H1 (cell line): ENCODE results near the gene ADGRL3. TPM values are rescaled to one million over a fixed set of nuclear protein-coding genes. Genes with fewer than 3 reads are reported as not detected.

Experiments
- CTCF ChIA-PET: fragments of 300-600 bp; sonication (Branson Sonifier 250); formaldehyde crosslinking; loops from one replicate; lab custom pipeline; 2021; ENCODE audit not compliant: partially characterized antibody; lab: Charles Lee
- POLR2A ChIA-PET: fragments of 300-600 bp; sonication (Branson Sonifier 250); formaldehyde crosslinking; loops from one replicate; lab custom pipeline; 2021; ENCODE audit warnings: inconsistent platforms; ENCODE audit not compliant: partially characterized antibody; lab: Charles Lee
- DNase-seq, 2 experiments: peaks; one replicate each; pipeline versions ENCODE4 v3.0.0 to v3.0.0-alpha.2; 2010 to 2022; ENCODE audit warnings: low spot score in 2 of 2, low read depth in 1 of 2, mixed read lengths in 1 of 2
- FAIRE-seq: peaks from 2 replicates; lab custom pipeline; 2011; peaks lifted over from hg19 to GRCh38; lab: Jason Lieb, UNC
- H2AFZ ChIP-seq: 2 replicates; pipeline ENCODE4 v1.8.1; 2012; ENCODE audit warnings: low read length, inconsistent platforms
- H2AK5ac ChIP-seq: 2 replicates; pipeline ENCODE4 v1.6.1; 2013; ENCODE audit warnings: low read depth, low read length
- H2BK120ac ChIP-seq: replicated peaks from 2 replicates; pipeline ENCODE3; 2013; ENCODE audit warnings: low read depth, low read length, inconsistent platforms
- H2BK12ac ChIP-seq: 2 replicates; pipeline ENCODE4 v1.6.1; 2013; ENCODE audit warnings: low read depth, low read length
- H2BK15ac ChIP-seq: 2 replicates; pipeline ENCODE4 v1.6.1; 2013; ENCODE audit warnings: low read length
- H2BK20ac ChIP-seq: 2 replicates; pipeline ENCODE4 v1.6.1; 2013; ENCODE audit warnings: low read length
- H2BK5ac ChIP-seq: 2 replicates; pipeline ENCODE4 v1.6.1; 2013; ENCODE audit warnings: low read depth, low read length
- H3K14ac ChIP-seq: 2 replicates; pipeline ENCODE4 v1.6.1; 2013; ENCODE audit warnings: inconsistent platforms; ENCODE audit not compliant: insufficient read length
- H3K18ac ChIP-seq: 2 replicates; pipeline ENCODE4 v1.6.1; 2013; ENCODE audit warnings: low read length; ENCODE audit errors: extremely low read depth
- H3K23ac ChIP-seq: 2 replicates; pipeline ENCODE4 v1.6.1; 2013; ENCODE audit warnings: inconsistent platforms; ENCODE audit not compliant: insufficient read length
- H3K23me2 ChIP-seq: 2 replicates; pipeline ENCODE4 v1.6.1; 2013; ENCODE audit warnings: low read depth, low read length
- H3K27ac ChIP-seq: 2 replicates; pipeline ENCODE4 v1.6.1; 2011; ENCODE audit warnings: low read depth, low read length, inconsistent platforms
- H3K27me3 ChIP-seq, 4 experiments: replicated peaks in 1 of 4; 1 replicate in 1 of 4; 2 replicates in 3 of 4; pipeline versions ENCODE4 v1.6.1 to v1.8.1; 2011 to 2013; ENCODE audit warnings: low read length in 3 of 4, mild to moderate bottlenecking in 3 of 4, inconsistent platforms in 2 of 4, mixed read lengths in 2 of 4, moderate library complexity in 1 of 4; ENCODE audit not compliant: control insufficient read depth in 3 of 4, insufficient read depth in 3 of 4; ENCODE audit errors: extremely low read depth in 1 of 4
- H3K36me3 ChIP-seq, 4 experiments: 2 replicates each; pipeline versions ENCODE4 v1.6.1 to v1.8.1; 2011 to 2013; ENCODE audit warnings: mild to moderate bottlenecking in 4 of 4, low read length in 3 of 4, moderate library complexity in 2 of 4, control low read depth in 1 of 4, inconsistent platforms in 1 of 4; ENCODE audit not compliant: insufficient read depth in 4 of 4, control insufficient read depth in 2 of 4
- H3K4ac ChIP-seq: replicated peaks from 2 replicates; pipeline ENCODE3; 2013; ENCODE audit warnings: low read length, low read depth, mixed read lengths, inconsistent platforms; ENCODE audit not compliant: insufficient read length
- H3K4me1 ChIP-seq, 4 experiments: replicated peaks in 1 of 4; 1 replicate in 1 of 4; 2 replicates in 3 of 4; pipeline versions ENCODE4 v1.6.1 to v1.8.1; 2011 to 2013; ENCODE audit warnings: low read length in 3 of 4, inconsistent platforms in 2 of 4, mixed read lengths in 1 of 4; ENCODE audit not compliant: insufficient read depth in 4 of 4, control insufficient read depth in 3 of 4
- H3K4me2 ChIP-seq, 2 experiments: 2 replicates each; pipeline versions ENCODE4 v1.6.1 to v1.8.1; 2011 to 2013; ENCODE audit warnings: low read depth in 2 of 2, low read length in 2 of 2, control low read depth in 1 of 2, inconsistent platforms in 1 of 2, mild to moderate bottlenecking in 1 of 2; ENCODE audit not compliant: insufficient read depth in 1 of 2
- H3K4me3 ChIP-seq, 4 experiments: fragments of 200-600, 300-600 bp in 1 of 4; sonication (generic), shearing (Covaris generic), sonication (Bioruptor Twin) in 1 of 4; 2 replicates each; pipeline versions ENCODE4 v1.5.1 to v1.8.1; 2011 to 2016; ENCODE audit warnings: low read length in 4 of 4, low read depth in 3 of 4, control low read depth in 2 of 4, inconsistent platforms in 2 of 4, mild to moderate bottlenecking in 2 of 4, mixed read lengths in 1 of 4, moderate library complexity in 1 of 4; ENCODE audit not compliant: insufficient read depth in 2 of 4; ENCODE audit errors: extremely low read depth in 1 of 4
- H3K56ac ChIP-seq: replicated peaks from 2 replicates; pipeline ENCODE3; 2013; ENCODE audit warnings: low read depth, mild to moderate bottlenecking, mixed read lengths, low read length, inconsistent platforms; ENCODE audit not compliant: insufficient read length
- H3K79me1 ChIP-seq: 2 replicates; pipeline ENCODE4 v1.6.1; 2013; ENCODE audit warnings: low read depth, low read length, control low read depth
- H3K79me2 ChIP-seq, 2 experiments: 2 replicates each; pipeline versions ENCODE4 v1.6.1 to v1.8.1; 2012 to 2013; ENCODE audit warnings: low read length in 2 of 2, mild to moderate bottlenecking in 2 of 2, inconsistent platforms in 1 of 2; ENCODE audit not compliant: insufficient read depth in 2 of 2, control insufficient read depth in 1 of 2
- H3K9ac ChIP-seq, 4 experiments: replicated peaks in 1 of 4; 1 replicate in 1 of 4; 2 replicates in 3 of 4; pipeline versions ENCODE4 v1.6.1 to v1.8.1; 2011 to 2013; ENCODE audit warnings: low read depth in 3 of 4, low read length in 3 of 4, control low read depth in 2 of 4, mild to moderate bottlenecking in 2 of 4, moderate library complexity in 2 of 4, inconsistent platforms in 1 of 4; ENCODE audit errors: extremely low read depth in 1 of 4
- H3K9me3 ChIP-seq, 2 experiments: 2 replicates each; pipeline versions ENCODE4 v1.6.1 to v1.8.1; 2012 to 2013; ENCODE audit warnings: mild to moderate bottlenecking in 2 of 2, moderate library complexity in 2 of 2, control low read depth in 1 of 2, inconsistent platforms in 1 of 2, low read depth in 1 of 2, low read length in 1 of 2, mixed read lengths in 1 of 2; ENCODE audit not compliant: insufficient read depth in 2 of 2
- H4K20me1 ChIP-seq, 2 experiments: replicated peaks in 1 of 2; 2 replicates each; pipeline versions ENCODE3 to v1.8.1; 2011 to 2013; ENCODE audit warnings: inconsistent platforms in 2 of 2, low read length in 2 of 2, mild to moderate bottlenecking in 1 of 2; ENCODE audit not compliant: insufficient read depth in 2 of 2, control insufficient read depth in 1 of 2
- H4K5ac ChIP-seq: 2 replicates; pipeline ENCODE4 v1.6.1; 2013; ENCODE audit warnings: low read length, low read depth, mixed read lengths, inconsistent platforms; ENCODE audit not compliant: insufficient read length
- H4K8ac ChIP-seq: 2 replicates; pipeline ENCODE4 v1.8.0; 2013; ENCODE audit warnings: mild to moderate bottlenecking, moderate library complexity, low read length, inconsistent platforms; ENCODE audit not compliant: insufficient read depth; ENCODE audit errors: extremely low read depth
- H4K91ac ChIP-seq: replicated peaks from 2 replicates; pipeline ENCODE3; 2013; ENCODE audit warnings: low read length, mixed read lengths, inconsistent platforms; ENCODE audit not compliant: insufficient read length
- BCL11A ChIP-seq, 2 experiments: IDR thresholded peaks; one replicate each; pipeline ENCODE4 v1.6.1; 2011; ENCODE audit warnings: low read depth in 2 of 2, low read length in 2 of 2, mild to moderate bottlenecking in 2 of 2
- CTCF ChIP-seq, 3 experiments: IDR thresholded peaks; 1 replicate in 2 of 3; 2 replicates in 1 of 3; pipeline versions ENCODE4 v1.5.1 to v1.6.1; 2011; ENCODE audit warnings: low read length in 3 of 3, mild to moderate bottlenecking in 3 of 3, inconsistent platforms in 2 of 3, low read depth in 1 of 3, moderate library complexity in 1 of 3; ENCODE audit not compliant: insufficient read depth in 1 of 3; ENCODE audit errors: control extremely low read depth in 1 of 3
- EGR1 ChIP-seq: IDR thresholded peaks from 2 replicates; pipeline ENCODE4 v1.6.1; 2011; ENCODE audit warnings: low read depth, low read length, borderline replicate concordance
- EZH2 ChIP-seq: fragments of 200-600 bp; sonication (generic); IDR thresholded peaks from 2 replicates; pipeline ENCODE4 v1.7.1; 2012; ENCODE audit warnings: low read depth, mild to moderate bottlenecking, moderate library complexity, low read length, inconsistent platforms; ENCODE audit not compliant: severe bottlenecking
- HDAC6 ChIP-seq: IDR thresholded peaks from one replicate; pipeline ENCODE4 v1.7.1; 2012; ENCODE audit warnings: low read depth, mild to moderate bottlenecking, inconsistent platforms, low read length, moderate library complexity
- KDM1A ChIP-seq: fragments of 200-600, 300-600 bp; sonication (generic); IDR thresholded peaks from 2 replicates; pipeline ENCODE4 v1.7.1; 2016; ENCODE audit warnings: mild to moderate bottlenecking, low read length, borderline replicate concordance
- KDM4A ChIP-seq: IDR thresholded peaks from one replicate; pipeline ENCODE4 v1.7.1; 2012; ENCODE audit warnings: low read depth, mild to moderate bottlenecking, moderate library complexity, low read length, inconsistent platforms; ENCODE audit not compliant: severe bottlenecking
- RAD21 ChIP-seq, 2 experiments: IDR thresholded peaks in 1 of 2; conservative IDR thresholded peaks in 1 of 2; 2 replicates each; pipeline ENCODE4 v1.6.1; 2011; ENCODE audit warnings: low read depth in 2 of 2, low read length in 2 of 2, improper control_type of control experiment in 1 of 2, inconsistent platforms in 1 of 2, mild to moderate bottlenecking in 1 of 2, moderate library complexity in 1 of 2
- RBBP5 ChIP-seq: IDR thresholded peaks from 2 replicates; pipeline ENCODE4 v1.7.1; 2012; ENCODE audit warnings: low read depth, mild to moderate bottlenecking, inconsistent platforms, low read length, moderate library complexity, borderline replicate concordance
- SP2 ChIP-seq: IDR thresholded peaks from 2 replicates; pipeline ENCODE4 v1.6.1; 2012; ENCODE audit warnings: mild to moderate bottlenecking, low read length, inconsistent platforms
- SP4 ChIP-seq: IDR thresholded peaks from 2 replicates; pipeline ENCODE4 v1.6.1; 2012; ENCODE audit warnings: low read length, inconsistent platforms
- SUZ12 ChIP-seq: fragments of 200-600 bp; sonication (generic); IDR thresholded peaks from 2 replicates; pipeline ENCODE4 v1.6.1; 2012; ENCODE audit warnings: mild to moderate bottlenecking, inconsistent platforms, low read length, moderate library complexity, mixed read lengths
- WGBS, 2 experiments: shearing (Covaris generic) in 1 of 2; methylation state at CpG; one replicate each; pipeline versions ENCODE4 v1.1.6 to v1.1.7; 2013 to 2015; ENCODE audit warnings: low lambda C conversion rate in 2 of 2, mixed read lengths in 2 of 2, inconsistent platforms in 1 of 2, low coverage in 1 of 2, missing lambda C conversion rate in 1 of 2; ENCODE audit not compliant: insufficient replicate concordance in 2 of 2, insufficient coverage in 1 of 2, insufficient read length in 1 of 2; ENCODE audit errors: extremely low coverage in 1 of 2, missing lambda C conversion rate in 1 of 2; 5-methylcytosine and 5-hydroxymethylcytosine counted together
- polyA plus RNA-seq, 7 experiments: library from polyadenylated mRNA; depleted of rRNA in 3 of 7; stranded (reverse) in 5 of 7; unstranded in 2 of 7; fragments of >200 nt in 5 of 7; fragments of 200-250 nt in 2 of 7; gene quantifications; 1 replicate in 5 of 7; 2 replicates in 1 of 7; 4 replicates in 1 of 7; pipeline versions ENCODE4 v1.2.1 to v1.2.3, GENCODE V29; 2011 to 2013; ENCODE audit warnings: missing spikeins in 2 of 7, mixed read lengths in 2 of 7
- total RNA-seq: library from RNA; stranded (reverse); fragmentation: NEBNext Ultra II Directional; extraction: Animal tissue kit (Norgen Biotek cat#: 25700); gene quantifications from 2 replicates; pipeline ENCODE4 v1.2.1, GENCODE V29; 2021

ADGRL3 gene
- total and polyA plus RNA-seq, 2 of the 8 experiments (the other 6 are each of a cell fraction or from before 2014, with no cell fraction given), result 6.6 to 13.0 TPM

GRCh38 chr4:61604054-61604453, 403.9 kb downstream of the ADGRL3 start:
- H2BK12ac ChIP-seq, result no peak overlapping the region
- H3K9me3 ChIP-seq, result no peaks in the 10 kb centered on the region
- no peak overlapping the region for H4K91ac ChIP-seq
- no peaks in the 10 kb centered on the region for H3K79me2 ChIP-seq
- no peaks in the 10 kb centered on the region for H3K27me3 ChIP-seq
- H3K56ac ChIP-seq, result no peak overlapping the region
- H4K20me1 ChIP-seq, result no peaks in the 10 kb centered on the region
- TF ChIP-seq CTCF (IDR thresholded peaks at IDR 0.05; ENCODE audit: control extremely low read depth in 1 of 3, insufficient read depth in 1 of 3, low read depth in 1 of 3, low read length in 3 of 3) (no peak), HDAC6 (no peak), SP2 (no peak), SP4 (no peak), EZH2 (no peak), RAD21 (IDR thresholded peaks at IDR 0.05 in 1 of 2, conservative IDR thresholded peaks at IDR 0.05 in 1 of 2; ENCODE audit: low read depth in 2 of 2, low read length in 2 of 2) (no peak), KDM1A (no peak), SUZ12 (no peak), BCL11A (IDR thresholded peaks at IDR 0.05; ENCODE audit: low read depth in 2 of 2, low read length in 2 of 2) (no peak), RBBP5 (no peak), KDM4A (no peak), EGR1 (no peak)
- no peaks in the 10 kb centered on the region for H3K36me3 ChIP-seq
- H2BK15ac ChIP-seq, result no peak overlapping the region
- ChIA-PET POLR2A (no interaction called here), CTCF (no interaction called here)
- H3K4me3 ChIP-seq, result no peak overlapping the region
- H3K23me2 ChIP-seq, result no peaks in the 10 kb centered on the region
- H2AFZ ChIP-seq, result no peak overlapping the region
- DNase-seq, result no peak
- H2BK5ac ChIP-seq, result no peak overlapping the region
- H3K4ac ChIP-seq, result no peak overlapping the region
- no peak for FAIRE-seq
- no peak overlapping the region for H3K14ac ChIP-seq
- H2BK120ac ChIP-seq, result no peak overlapping the region
- H3K79me1 ChIP-seq, result no peaks in the 10 kb centered on the region
- H3K9ac ChIP-seq, result no peak overlapping the region
- WGBS, 2 experiments, result 85% methylated on average over 2 of the region's 2 CpGs; no CpG with 5 or more reads in 1 of the 2 experiments
- H2BK20ac ChIP-seq, result no peak overlapping the region
- no peak overlapping the region for H2AK5ac ChIP-seq
- H4K5ac ChIP-seq, result no peak overlapping the region
- H3K23ac ChIP-seq, result no peak overlapping the region
- H3K4me2 ChIP-seq, result no peak overlapping the region
- no peak overlapping the region for H3K18ac ChIP-seq
- H3K27ac ChIP-seq, result no peak overlapping the region
- H4K8ac ChIP-seq, result no peak overlapping the region
- no peaks in the 10 kb centered on the region; a peak in 1 of 7 replicates for H3K4me1 ChIP-seq
